IMR-90 (cell line): ENCODE results near the gene PIAS2. TPM values are rescaled to one million over a fixed set of nuclear protein-coding genes. Genes with fewer than 3 reads are reported as not detected.

Experiments
- ATAC-seq: fragments of 200-7000 bp; cut with Tn5 transposase; 2 replicates; pipeline ENCODE4 v1.9.1; 2020; ENCODE audit warnings: low read depth, mild to moderate bottlenecking, moderate library complexity
- BruUV-seq: library from RNA; stranded (reverse); fragments of 400-500 nt; replicated peaks from 2 replicates; lab custom pipeline; 2021; lab: Mats Ljungman, UMichigan
- CTCF ChIA-PET: fragments of 300-600 bp; formaldehyde crosslinking; extraction: SDS; loops from one replicate; lab custom pipeline; 2021; ENCODE audit warnings: antibody characterized with exemption; lab: Yijun Ruan, JAX
- POLR2A ChIA-PET: fragments of 300-600 bp; sonication (Branson Sonifier 250); formaldehyde crosslinking; loops from one replicate; lab custom pipeline; 2022; ENCODE audit warnings: antibody characterized with exemption; ENCODE audit not compliant: unreplicated experiment; lab: Charles Lee
- DNase-seq: peaks from one replicate; pipeline ENCODE4 v3.0.0; 2013
- H2AFZ ChIP-seq: replicated peaks from 2 replicates; pipeline ENCODE3; 2013; ENCODE audit warnings: low read length, mild to moderate bottlenecking; ENCODE audit not compliant: poor library complexity
- H2AK5ac ChIP-seq: 2 replicates; pipeline ENCODE4 v1.6.1; 2013; ENCODE audit warnings: low read depth, low read length, inconsistent platforms
- H2AK9ac ChIP-seq: replicated peaks from 2 replicates; pipeline ENCODE3; 2013; ENCODE audit warnings: mild to moderate bottlenecking, low read depth, low read length, moderate library complexity; ENCODE audit not compliant: poor library complexity
- H2BK120ac ChIP-seq: 2 replicates; pipeline ENCODE4 v1.6.1; 2013; ENCODE audit warnings: low read depth, low read length, inconsistent platforms
- H2BK15ac ChIP-seq: 3 replicates; pipeline ENCODE4 v1.6.1; 2013; ENCODE audit warnings: low read depth, low read length, inconsistent platforms
- H2BK20ac ChIP-seq: 2 replicates; pipeline ENCODE4 v1.6.1; 2013; ENCODE audit warnings: low read depth, mild to moderate bottlenecking, inconsistent platforms, low read length, moderate library complexity
- H2BK5ac ChIP-seq: 2 replicates; pipeline ENCODE4 v1.6.1; 2013; ENCODE audit warnings: mild to moderate bottlenecking, low read depth, low read length, inconsistent platforms; ENCODE audit not compliant: poor library complexity, severe bottlenecking
- H3K14ac ChIP-seq: replicated peaks from 2 replicates; pipeline ENCODE4 v1.6.1; 2013; ENCODE audit warnings: low read depth, low read length, inconsistent platforms
- H3K18ac ChIP-seq: 2 replicates; pipeline ENCODE4 v1.6.1; 2013; ENCODE audit warnings: low read depth, low read length, control low read depth
- H3K23ac ChIP-seq: 2 replicates; pipeline ENCODE4 v1.6.1; 2013; ENCODE audit warnings: low read depth, low read length, inconsistent platforms
- H3K27ac ChIP-seq: 2 replicates; pipeline ENCODE4 v1.5.1; 2013; ENCODE audit warnings: mild to moderate bottlenecking, control low read depth, low read length; ENCODE audit not compliant: insufficient read depth
- H3K27me3 ChIP-seq: 2 replicates; pipeline ENCODE4 v1.6.1; 2013; ENCODE audit warnings: low read length; ENCODE audit not compliant: control insufficient read depth, insufficient read depth
- H3K36me3 ChIP-seq: 2 replicates; pipeline ENCODE4 v1.6.1; 2013; ENCODE audit warnings: low read length, mixed read lengths; ENCODE audit not compliant: control insufficient read depth, insufficient read depth
- H3K4ac ChIP-seq: 2 replicates; pipeline ENCODE4 v1.6.1; 2013; ENCODE audit warnings: low read depth, low read length, inconsistent platforms
- H3K4me1 ChIP-seq: 2 replicates; pipeline ENCODE4 v1.6.1; 2013; ENCODE audit warnings: low read length, mixed read lengths; ENCODE audit not compliant: control insufficient read depth, insufficient read depth
- H3K4me2 ChIP-seq: 2 replicates; pipeline ENCODE4 v1.6.1; 2013; ENCODE audit warnings: low read depth, mild to moderate bottlenecking, control low read depth, low read length, moderate library complexity
- H3K4me3 ChIP-seq: 2 replicates; pipeline ENCODE4 v1.5.1; 2013; ENCODE audit warnings: low read depth, mild to moderate bottlenecking, control low read depth, low read length, moderate library complexity; ENCODE audit not compliant: insufficient read depth
- H3K56ac ChIP-seq: 2 replicates; pipeline ENCODE4 v1.6.1; 2013; ENCODE audit warnings: low read length, inconsistent platforms; ENCODE audit not compliant: insufficient read depth; ENCODE audit errors: extremely low read depth
- H3K79me1 ChIP-seq, 2 experiments: 2 replicates each; pipeline ENCODE4 v1.6.1; 2013; ENCODE audit warnings: low read length in 2 of 2, inconsistent platforms in 1 of 2, low read depth in 1 of 2
- H3K9ac ChIP-seq: 2 replicates; pipeline ENCODE4 v1.6.1; 2013; ENCODE audit warnings: low read depth, low read length, control low read depth
- H3K9me1 ChIP-seq: 2 replicates; pipeline ENCODE4 v1.6.1; 2013; ENCODE audit warnings: low read length, inconsistent platforms; ENCODE audit not compliant: insufficient read depth
- H3K9me3 ChIP-seq: 2 replicates; pipeline ENCODE4 v1.6.1; 2013; ENCODE audit warnings: low read length; ENCODE audit not compliant: control insufficient read depth, insufficient read depth
- H4K20me1 ChIP-seq: 2 replicates; pipeline ENCODE4 v1.6.1; 2013; ENCODE audit warnings: low read length, inconsistent platforms; ENCODE audit not compliant: insufficient read depth
- H4K5ac ChIP-seq: 2 replicates; pipeline ENCODE4 v1.6.1; 2013; ENCODE audit warnings: mild to moderate bottlenecking, low read depth, low read length, control low read depth
- H4K8ac ChIP-seq, 2 experiments: 2 replicates each; pipeline ENCODE4 v1.6.1; 2013; ENCODE audit warnings: low read depth in 2 of 2, low read length in 2 of 2, control low read depth in 1 of 2, inconsistent platforms in 1 of 2
- H4K91ac ChIP-seq: 2 replicates; pipeline ENCODE4 v1.6.1; 2013; ENCODE audit warnings: low read depth, low read length, inconsistent platforms; ENCODE audit not compliant: insufficient read depth
- BHLHE40 ChIP-seq: fragments of 150-350 bp; IDR thresholded peaks from 2 replicates; pipeline ENCODE4 v1.6.1; 2016; ENCODE audit warnings: mild to moderate bottlenecking, low read depth, low read length
- CHD1 ChIP-seq: IDR thresholded peaks from 2 replicates; pipeline ENCODE4 v1.6.1; 2012; ENCODE audit warnings: low read depth, low read length, improper control_type of control experiment
- ELK1 ChIP-seq: fragments of 150-350 bp; IDR thresholded peaks from 2 replicates; pipeline ENCODE4 v1.6.1; 2016; ENCODE audit warnings: low read depth, mild to moderate bottlenecking, low read length, moderate library complexity, borderline replicate concordance
- FOS ChIP-seq: fragments of 150-350 bp; IDR thresholded peaks from 2 replicates; pipeline ENCODE4 v1.6.1; 2016; ENCODE audit warnings: low read depth, low read length
- MAFK ChIP-seq: IDR thresholded peaks from 2 replicates; pipeline ENCODE4 v1.6.1; 2012; ENCODE audit warnings: low read depth, low read length, improper control_type of control experiment
- MAZ ChIP-seq: IDR thresholded peaks from 2 replicates; pipeline ENCODE4 v1.6.1; 2012; ENCODE audit warnings: low read depth, mild to moderate bottlenecking, low read length, improper control_type of control experiment, moderate library complexity, borderline replicate concordance
- MXI1 ChIP-seq: IDR thresholded peaks from 2 replicates; pipeline ENCODE4 v1.6.1; 2012; ENCODE audit warnings: low read depth, mild to moderate bottlenecking, low read length, moderate library complexity, borderline replicate concordance
- NFE2L2 ChIP-seq: fragments of 150-350 bp; IDR thresholded peaks from 2 replicates; pipeline ENCODE4 v1.6.1; 2016; ENCODE audit warnings: low read depth, mild to moderate bottlenecking, low read length
- POLR2A ChIP-seq: IDR thresholded peaks from 2 replicates; pipeline ENCODE4 v1.6.1; 2012; ENCODE audit warnings: mild to moderate bottlenecking, low read depth, low read length
- RCOR1 ChIP-seq: IDR thresholded peaks from 2 replicates; pipeline ENCODE4 v1.6.1; 2012; ENCODE audit warnings: mild to moderate bottlenecking, low read length, improper control_type of control experiment; ENCODE audit not compliant: insufficient replicate concordance
- USF2 ChIP-seq: fragments of 150-350 bp; IDR thresholded peaks from 2 replicates; pipeline ENCODE4 v1.6.1; 2017; ENCODE audit warnings: mild to moderate bottlenecking, antibody characterized with exemption, low read length, low read depth
- WGBS, 2 experiments: methylation state at CpG; one replicate each; pipeline versions ENCODE4 v1.1.5 to v1.1.7; 2013; ENCODE audit warnings: missing lambda C conversion rate in 2 of 2; ENCODE audit not compliant: insufficient read length in 1 of 2; ENCODE audit errors: extremely low coverage in 2 of 2; 5-methylcytosine and 5-hydroxymethylcytosine counted together
- dilution Hi-C: fragments of 300-500 bp; cut with HindIII; formaldehyde crosslinking; loops from one replicate; pipeline ENCODE4 v1.14.3; 2018; ENCODE audit warnings: low sequenced_read_pairs; ENCODE audit not compliant: unreplicated experiment
- in situ Hi-C: fragments of 300-500 bp; cut with MboI; formaldehyde crosslinking; loops from 3 replicates; pipeline ENCODE4 v1.14.3; 2019; ENCODE audit warnings: low sequenced_read_pairs, inconsistent platforms, mixed read lengths
- intact Hi-C: fragments of 100-400 bp; cut with micrococcal nuclease; formaldehyde crosslinking; loops from 2 replicates; pipeline ENCODE4 v1.10.0; 2022
- polyA plus RNA-seq, 3 experiments: library from polyadenylated mRNA; depleted of rRNA; stranded (reverse); fragments of >200 nt; gene quantifications; 2 replicates each; pipeline ENCODE4 v1.2.3, GENCODE V29; 2012; ENCODE audit warnings: low replicate concordance in 1 of 3
- total RNA-seq: library from RNA; depleted of rRNA; stranded (reverse); fragments of >200 nt; gene quantifications from 2 replicates; pipeline ENCODE4 v1.2.3, GENCODE V29; 2012
- TF ChIP-seq, protein P1 (sequence below): conservative IDR thresholded peaks from 2 replicates; pipeline ENCODE4 v1.5.1; 2012; ENCODE audit warnings: mild to moderate bottlenecking, low read depth, low read length, improper control_type of control experiment

The PIAS2 gene
- total and polyA plus RNA-seq, 2 of the 4 experiments (the other 2 are of a cell fraction), result 15.1 to 28.9 TPM

GRCh38 chr18:46899274-46899948 is 17.9 kb downstream of the PIAS2 start:
- Histone ChIP-seq H2BK120ac (no peak overlapping the region), H3K4me3 (no peak overlapping the region), H3K27ac (no peak overlapping the region), H2BK5ac (no peak overlapping the region), H2AK9ac (no peak overlapping the region), H3K9me3 (no peaks in the 10 kb centered on the region), H2BK20ac (no peak overlapping the region), H3K79me1 (peaks cover 19 to 22% of the 10 kb centered on the region in 2 experiments), H4K20me1 (no peaks in the 10 kb centered on the region; the same call in 1 of the 2 replicates), H3K18ac (no peak overlapping the region), H4K5ac (no peak overlapping the region), H4K8ac (no peak overlapping the region), H4K91ac (no peak overlapping the region), H2BK15ac (no peak overlapping the region), H3K9ac (no peak overlapping the region), H3K23ac (no peak overlapping the region), H3K9me1 (no peaks in the 10 kb centered on the region), H3K4me2 (peak overlapping the region; percentile 2), H3K36me3 (no peaks in the 10 kb centered on the region), H3K4me1 (no peaks in the 10 kb centered on the region), H2AFZ (no peak overlapping the region), H3K27me3 (no peaks in the 10 kb centered on the region), H3K56ac (no peak overlapping the region), H3K4ac (no peak overlapping the region), H2AK5ac (no peak overlapping the region), H3K14ac (no peak overlapping the region)
- DNase-seq (peak; percentile 11), ATAC-seq (peak; percentile 66)
- in situ Hi-C loops, result no loop called here
- POLR2A ChIA-PET, result no interaction called here
- BruUV-seq, result no TSS peak
- intact Hi-C loops, result no loop called here
- CTCF ChIA-PET, result interaction anchor here (0.6 kb wide), 1 partner anchor 80 kb away, joined by 3 read pairs; no protein-coding TSS in a partner anchor
- dilution Hi-C loops, result no loop called here
- TF ChIP-seq MAZ, result no peak
- no peak for TF ChIP-seq POLR2A
- TF ChIP-seq FOS, result no peak
- TF ChIP-seq CHD1, result no peak
- TF ChIP-seq MXI1, result no peak
- TF ChIP-seq MAFK, result no peak
- TF ChIP-seq RCOR1, result no peak
- no peak for TF ChIP-seq USF2
- no peak for TF ChIP-seq NFE2L2
- TF ChIP-seq BHLHE40, result no peak
- no peak for TF ChIP-seq ELK1
- TF ChIP-seq, protein P1, sequence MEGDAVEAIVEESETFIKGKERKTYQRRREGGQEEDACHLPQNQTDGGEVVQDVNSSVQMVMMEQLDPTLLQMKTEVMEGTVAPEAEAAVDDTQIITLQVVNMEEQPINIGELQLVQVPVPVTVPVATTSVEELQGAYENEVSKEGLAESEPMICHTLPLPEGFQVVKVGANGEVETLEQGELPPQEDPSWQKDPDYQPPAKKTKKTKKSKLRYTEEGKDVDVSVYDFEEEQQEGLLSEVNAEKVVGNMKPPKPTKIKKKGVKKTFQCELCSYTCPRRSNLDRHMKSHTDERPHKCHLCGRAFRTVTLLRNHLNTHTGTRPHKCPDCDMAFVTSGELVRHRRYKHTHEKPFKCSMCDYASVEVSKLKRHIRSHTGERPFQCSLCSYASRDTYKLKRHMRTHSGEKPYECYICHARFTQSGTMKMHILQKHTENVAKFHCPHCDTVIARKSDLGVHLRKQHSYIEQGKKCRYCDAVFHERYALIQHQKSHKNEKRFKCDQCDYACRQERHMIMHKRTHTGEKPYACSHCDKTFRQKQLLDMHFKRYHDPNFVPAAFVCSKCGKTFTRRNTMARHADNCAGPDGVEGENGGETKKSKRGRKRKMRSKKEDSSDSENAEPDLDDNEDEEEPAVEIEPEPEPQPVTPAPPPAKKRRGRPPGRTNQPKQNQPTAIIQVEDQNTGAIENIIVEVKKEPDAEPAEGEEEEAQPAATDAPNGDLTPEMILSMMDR, result no peak
- WGBS, 2 experiments, result no CpG with 5 or more reads among the region's 2 CpGs
